GM10248 (cell line): ENCODE results near the gene GSX2.
A peak's percentile ranks its signal among the peaks of the same experiment; 100 is the strongest.

Experiments used
- CTCF ChIA-PET: fragments of 300-600 bp; sonication (Branson Sonifier 250); formaldehyde crosslinking; extraction: SDS; loops from one replicate; lab custom pipeline; 2021; ENCODE audit warnings: antibody characterized with exemption; lab: Yijun Ruan, JAX
- POLR2A ChIA-PET: fragments of 350-650 bp; sonication (Branson Sonifier 250); formaldehyde crosslinking; extraction: SDS; loops from one replicate; lab custom pipeline; 2020; ENCODE audit warnings: antibody characterized with exemption; lab: Yijun Ruan, JAX
- DNase-seq: peaks from one replicate; pipeline ENCODE4 v3.0.0; 2012; ENCODE audit errors: extremely low spot score
- CTCF ChIP-seq: IDR thresholded peaks from 2 replicates; pipeline ENCODE4 v1.5.1; 2012; ENCODE audit warnings: mild to moderate bottlenecking, low read depth; ENCODE audit errors: extremely low read depth, missing control alignments, control extremely low read depth

Gene GSX2

GRCh38 chr4:54100595-54101189 is 729 bp downstream of the GSX2 start:
- peak; percentile 33 for DNase-seq
- CTCF ChIA-PET = no interaction called here
- POLR2A ChIA-PET = no interaction called here
- no peak for TF ChIP-seq CTCF

GRCh38 chr4:54101190-54102041 is 1.5 kb downstream of the GSX2 start:
- no peak for DNase-seq
- POLR2A ChIA-PET = no interaction called here
- no peak for TF ChIP-seq CTCF
- CTCF ChIA-PET = no interaction called here

- no peak for TF ChIP-seq CTCF
- ChIA-PET POLR2A (no interaction called here), CTCF (interaction anchor here (2.1 kb wide), 1 partner anchor 131 kb away, joined by 7 read pairs; no protein-coding TSS in a partner anchor)
- DNase-seq = no peak
These were observed 2.7 kb downstream of the GSX2 start for GRCh38 chr4:54102531-54103106.

- POLR2A ChIA-PET = no interaction called here
- CTCF ChIA-PET = interaction anchor here (2.1 kb wide), 1 partner anchor 131 kb away, joined by 7 read pairs; no protein-coding TSS in a partner anchor
- DNase-seq = no peak
- no peak for TF ChIP-seq CTCF
These were observed 3.2 kb downstream of the GSX2 start for GRCh38 chr4:54103190-54103574.

GRCh38 chr4:54104907-54105306 is 4.9 kb downstream of the GSX2 start:
- DNase-seq = no peak
- ChIA-PET POLR2A (no interaction called here), CTCF (interaction anchor here (2.1 kb wide), 1 partner anchor 129 kb away, joined by 7 read pairs; no protein-coding TSS in a partner anchor)
- no peak for TF ChIP-seq CTCF

GRCh38 chr4:54107951-54108748 is 8.2 kb downstream of the GSX2 start:
- POLR2A ChIA-PET = no interaction called here
- TF ChIP-seq CTCF = no peak
- no peak for DNase-seq
- CTCF ChIA-PET = interaction anchor here (0.6 to 2.0 kb wide), 4 partner anchors 11 to 52 kb away, joined by 3 to 5 read pairs (median 3); no protein-coding TSS in a partner anchor
